ENCODE results near the gene CISTR.
"Not testable (repeated sequence)": the region's sequence is repeated elsewhere in the genome, so short reads cannot be mapped to it uniquely, and the experiment has no call there.

DNA sequence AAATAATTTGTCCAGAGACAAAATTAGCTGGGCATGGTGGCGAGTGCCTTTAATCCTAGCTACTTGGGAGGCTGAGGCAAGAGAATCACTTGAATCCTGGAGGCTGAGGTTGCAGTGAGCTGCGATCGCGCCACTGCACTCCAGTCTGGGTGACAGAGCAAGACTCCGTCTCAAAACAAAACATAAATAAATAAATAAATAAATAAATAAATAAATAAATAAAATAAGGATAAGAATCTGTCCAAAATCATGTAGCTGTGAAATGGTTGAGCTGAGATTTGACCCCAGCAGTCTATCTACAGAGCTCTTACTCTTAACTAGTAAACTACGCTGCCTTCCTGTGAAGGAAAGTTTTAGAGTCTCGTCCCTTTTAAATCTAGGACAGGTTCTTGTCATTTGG is 27.9 kb upstream of the CISTR start:
- TF ChIP-seq, protein P1, sequence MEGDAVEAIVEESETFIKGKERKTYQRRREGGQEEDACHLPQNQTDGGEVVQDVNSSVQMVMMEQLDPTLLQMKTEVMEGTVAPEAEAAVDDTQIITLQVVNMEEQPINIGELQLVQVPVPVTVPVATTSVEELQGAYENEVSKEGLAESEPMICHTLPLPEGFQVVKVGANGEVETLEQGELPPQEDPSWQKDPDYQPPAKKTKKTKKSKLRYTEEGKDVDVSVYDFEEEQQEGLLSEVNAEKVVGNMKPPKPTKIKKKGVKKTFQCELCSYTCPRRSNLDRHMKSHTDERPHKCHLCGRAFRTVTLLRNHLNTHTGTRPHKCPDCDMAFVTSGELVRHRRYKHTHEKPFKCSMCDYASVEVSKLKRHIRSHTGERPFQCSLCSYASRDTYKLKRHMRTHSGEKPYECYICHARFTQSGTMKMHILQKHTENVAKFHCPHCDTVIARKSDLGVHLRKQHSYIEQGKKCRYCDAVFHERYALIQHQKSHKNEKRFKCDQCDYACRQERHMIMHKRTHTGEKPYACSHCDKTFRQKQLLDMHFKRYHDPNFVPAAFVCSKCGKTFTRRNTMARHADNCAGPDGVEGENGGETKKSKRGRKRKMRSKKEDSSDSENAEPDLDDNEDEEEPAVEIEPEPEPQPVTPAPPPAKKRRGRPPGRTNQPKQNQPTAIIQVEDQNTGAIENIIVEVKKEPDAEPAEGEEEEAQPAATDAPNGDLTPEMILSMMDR (IDR thresholded peaks at IDR 0.05), result not testable (repeated sequence)
- TF ChIP-seq POLR2A (IDR thresholded peaks at IDR 0.05); POLR2AphosphoS5 (IDR thresholded peaks at IDR 0.05); EP300 (IDR thresholded peaks at IDR 0.05; ENCODE audit: low read depth): not testable (repeated sequence)
